Prostate gland (tissue), 2 donors: ENCODE data around the gene RDH16. TPM values are rescaled to one million over a fixed set of nuclear protein-coding genes. Genes with fewer than 3 reads are reported as not detected.

Source experiments
- DNase-seq: peaks from one replicate; pipeline ENCODE4 v3.0.0-alpha.2; 2019; ENCODE audit warnings: low spot score
- H3K27ac ChIP-seq, 2 donors: fragments of 200-600 bp; sonication (generic); 2 replicates each; pipeline ENCODE4 v1.5.1; 2017 to 2019
- H3K27me3 ChIP-seq: fragments of 200-600 bp; sonication (generic); replicated peaks from 2 replicates; pipeline ENCODE4 v1.5.1; 2019; ENCODE audit not compliant: insufficient read depth
- H3K36me3 ChIP-seq, 2 donors: fragments of 200-600 bp; sonication (generic); 1 replicate in 1 of 2; 2 replicates in 1 of 2; pipeline versions ENCODE4 v1.5.1 to v1.8.1; 2017 to 2019
- H3K4me1 ChIP-seq: fragments of 200-600 bp; sonication (generic); replicated peaks from 2 replicates; pipeline ENCODE4 v1.5.1; 2019
- H3K4me3 ChIP-seq, 2 donors: fragments of 200-600 bp; sonication (generic); 2 replicates each; pipeline ENCODE4 v1.5.1; 2017 to 2019
- H3K9me3 ChIP-seq: fragments of 200-600 bp; sonication (generic); 2 replicates; pipeline ENCODE4 v1.5.1; 2017
- CTCF ChIP-seq, 4 experiments: fragments of 200-600 bp in 2 of 4; fragments of 450-650 bp in 2 of 4; sonication (generic) in 2 of 4; IDR thresholded peaks; 1 replicate in 3 of 4; 2 replicates in 1 of 4; pipeline ENCODE4 v1.5.1; 2016 to 2019; ENCODE audit warnings: antibody characterized with exemption in 4 of 4, mild to moderate bottlenecking in 2 of 4, moderate library complexity in 2 of 4
- POLR2A ChIP-seq: fragments of 450-650 bp; IDR thresholded peaks from one replicate; pipeline ENCODE4 v1.6.1; 2016; ENCODE audit warnings: antibody characterized with exemption, mild to moderate bottlenecking
- POLR2AphosphoS5 ChIP-seq: sonication (generic); formaldehyde crosslinking; IDR thresholded peaks from one replicate; pipeline ENCODE4 v1.6.1; 2017; ENCODE audit warnings: antibody characterized with exemption
- WGBS: methylation state at CpG from one replicate; pipeline ENCODE4 v1.1.5; 2018; 5-methylcytosine and 5-hydroxymethylcytosine counted together
- intact Hi-C: fragments of 100-400 bp; cut with DNase I; formaldehyde crosslinking; loops from one replicate; pipeline ENCODE4 v1.14.2; 2022
- total RNA-seq, 2 donors: library from RNA; depleted of rRNA; stranded (reverse); fragments of >200 nt; gene quantifications; one replicate each; pipeline ENCODE4 v1.1.0, GENCODE V29; 2016

The RDH16 gene
- total RNA-seq, 2 donors from 2014 or later, result 4.4 to 7.8 TPM

- no peak overlapping the region for H3K27ac ChIP-seq
- intact Hi-C loops, result no loop called here
- WGBS, result 88% methylated on average over 13 of the region's 13 CpGs
- H3K4me3 ChIP-seq, result no peak overlapping the region
- peaks cover 0 to 22% of the 10 kb centered on the region in 2 donors for H3K36me3 ChIP-seq
- TF ChIP-seq POLR2A (no peak), POLR2AphosphoS5 (no peak), CTCF (IDR thresholded peaks at IDR 0.05) (no peak)
- no peaks in the 10 kb centered on the region for H3K9me3 ChIP-seq
- no peaks in the 10 kb centered on the region for H3K27me3 ChIP-seq
- H3K4me1 ChIP-seq, result no peaks in the 10 kb centered on the region
- no peak for DNase-seq
Observed at GRCh38 chr12:57003395-57003794, 46.0 kb upstream of the RDH16 start.

GRCh38 chr12:57001448-57001906 is 44.1 kb upstream of the RDH16 start:
- Histone ChIP-seq H3K27me3 (no peaks in the 10 kb centered on the region), H3K4me1 (no peaks in the 10 kb centered on the region), H3K4me3 (no peak overlapping the region), H3K27ac (peak overlapping the region in 1 of 2 donors; percentile 0), H3K36me3 (peaks cover 0 to 22% of the 10 kb centered on the region in 2 donors), H3K9me3 (no peaks in the 10 kb centered on the region)
- peak; percentile 9 for TF ChIP-seq POLR2AphosphoS5
- TF ChIP-seq CTCF (IDR thresholded peaks at IDR 0.05), result peak; percentile 30 to 81 (median 73)
- no peak for TF ChIP-seq POLR2A
- intact Hi-C loops, result no loop called here
- WGBS, result 26% methylated on average over 13 of the region's 13 CpGs
- peak; percentile 53 for DNase-seq

GRCh38 chr12:57000393-57000792 is 43.0 kb upstream of the RDH16 start:
- no peak for TF ChIP-seq POLR2AphosphoS5
- TF ChIP-seq POLR2A, result no peak

GRCh38 chr12:56999456-56999855 is 42.0 kb upstream of the RDH16 start:
- intact Hi-C loops, result no loop called here
- H3K4me3 ChIP-seq, result no peak overlapping the region
- whole genome bisulfite sequencing, result 88% methylated on average over 4 of the region's 4 CpGs
- TF ChIP-seq POLR2AphosphoS5, result no peak
- H3K27ac ChIP-seq, result no peak overlapping the region
- H3K4me1 ChIP-seq, result no peaks in the 10 kb centered on the region
- no peak for DNase-seq
- H3K36me3 ChIP-seq, result peaks cover 0 to 22% of the 10 kb centered on the region in 2 donors
- H3K27me3 ChIP-seq, result no peaks in the 10 kb centered on the region
- H3K9me3 ChIP-seq, result no peaks in the 10 kb centered on the region

More at GRCh38 chr12:57000393-57000792, 43.0 kb upstream of the RDH16 start:
- Histone ChIP-seq H3K27me3 (no peaks in the 10 kb centered on the region), H3K27ac (no peak overlapping the region), H3K4me1 (no peaks in the 10 kb centered on the region), H3K4me3 (no peak overlapping the region), H3K9me3 (no peaks in the 10 kb centered on the region), H3K36me3 (peaks cover 0 to 22% of the 10 kb centered on the region in 2 donors)
- no peak for DNase-seq
- WGBS, result 61% methylated on average over 1 of the region's 1 CpG
- intact Hi-C loops, result no loop called here

GRCh38 chr12:56998981-56999380 is 41.6 kb upstream of the RDH16 start:
- H3K27ac ChIP-seq, result no peak overlapping the region
- intact Hi-C loops, result no loop called here
- H3K36me3 ChIP-seq, result peaks cover 0 to 19% of the 10 kb centered on the region in 2 donors
- no peak overlapping the region for H3K4me3 ChIP-seq
- no peak for TF ChIP-seq POLR2AphosphoS5
- TF ChIP-seq POLR2A, result no peak
- no peak for TF ChIP-seq CTCF (IDR thresholded peaks at IDR 0.05)
- H3K27me3 ChIP-seq, result no peaks in the 10 kb centered on the region
- WGBS, result 66% methylated on average over 4 of the region's 4 CpGs
- no peaks in the 10 kb centered on the region for H3K9me3 ChIP-seq
- DNase-seq, result no peak
- H3K4me1 ChIP-seq, result no peaks in the 10 kb centered on the region

- H3K4me3 ChIP-seq, result no peak overlapping the region
- no peaks in the 10 kb centered on the region for H3K27me3 ChIP-seq
- no peak overlapping the region for H3K27ac ChIP-seq
- intact Hi-C loops, result no loop called here
- TF ChIP-seq POLR2A (no peak), POLR2AphosphoS5 (no peak), CTCF (IDR thresholded peaks at IDR 0.05) (no peak)
- WGBS, result 77% methylated on average over 6 of the region's 6 CpGs
- no peak for DNase-seq
- no peaks in the 10 kb centered on the region for H3K9me3 ChIP-seq
- H3K4me1 ChIP-seq, result no peaks in the 10 kb centered on the region
- peaks cover 0 to 15% of the 10 kb centered on the region in 2 donors for H3K36me3 ChIP-seq
Observed at GRCh38 chr12:56998316-56998715, 40.9 kb upstream of the RDH16 start.
